DND-41 (cell line): ENCODE measurements around the gene NR5A2.

ENCODE experiments used
- EZH2 ChIP-seq: IDR thresholded peaks from 3 replicates; pipeline ENCODE4 v1.6.1; 2012; ENCODE audit warnings: borderline replicate concordance, low read depth, mild to moderate bottlenecking, moderate library complexity, low read length, inconsistent platforms; ENCODE audit not compliant: severe bottlenecking
- TF ChIP-seq, protein P1 (sequence below): IDR thresholded peaks from 2 replicates; pipeline ENCODE4 v1.5.1; 2012; ENCODE audit warnings: borderline replicate concordance, low read length, moderate library complexity, mild to moderate bottlenecking; ENCODE audit not compliant: poor library complexity, severe bottlenecking; ENCODE audit errors: extremely low read depth

DNA sequence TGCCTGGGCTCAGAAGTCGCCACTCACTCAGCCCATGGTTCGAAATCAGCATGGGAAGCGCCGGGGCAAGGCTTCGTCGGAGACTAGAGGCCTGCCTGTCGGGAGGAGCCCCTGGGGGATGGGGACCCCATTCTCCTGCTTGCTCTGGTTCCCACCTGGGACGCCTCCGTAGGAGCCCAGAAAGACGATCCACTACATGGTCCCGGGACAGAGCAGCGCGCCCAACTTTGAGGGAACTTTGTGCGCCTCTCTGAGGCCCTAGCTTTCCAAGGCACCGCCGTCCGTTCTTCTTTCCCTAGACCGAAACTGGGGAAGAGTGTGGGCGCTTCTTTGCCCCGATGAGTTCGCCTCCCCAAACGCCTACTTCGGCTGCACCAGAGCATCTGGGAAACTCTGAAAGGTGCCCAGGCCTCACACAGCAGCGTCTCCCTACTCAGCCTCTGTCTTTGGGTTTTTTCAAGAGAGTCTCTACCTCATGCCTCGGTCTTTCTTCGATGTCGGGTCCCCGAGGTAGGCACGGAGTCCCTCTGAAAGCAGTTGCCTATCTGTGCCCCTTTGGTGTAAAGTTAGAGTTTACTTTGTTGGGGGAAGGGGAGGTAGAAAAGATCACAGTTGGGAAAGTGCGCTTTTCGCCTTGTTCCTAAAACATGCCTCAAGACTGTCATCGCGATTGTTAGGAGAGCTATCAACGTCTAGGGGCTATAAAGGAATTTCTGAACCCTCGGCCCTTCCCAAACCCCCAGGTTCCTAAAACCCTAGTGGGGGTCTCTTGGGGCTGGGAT is 14.0 kb downstream of the NR5A2 start:
- TF ChIP-seq, protein P1, sequence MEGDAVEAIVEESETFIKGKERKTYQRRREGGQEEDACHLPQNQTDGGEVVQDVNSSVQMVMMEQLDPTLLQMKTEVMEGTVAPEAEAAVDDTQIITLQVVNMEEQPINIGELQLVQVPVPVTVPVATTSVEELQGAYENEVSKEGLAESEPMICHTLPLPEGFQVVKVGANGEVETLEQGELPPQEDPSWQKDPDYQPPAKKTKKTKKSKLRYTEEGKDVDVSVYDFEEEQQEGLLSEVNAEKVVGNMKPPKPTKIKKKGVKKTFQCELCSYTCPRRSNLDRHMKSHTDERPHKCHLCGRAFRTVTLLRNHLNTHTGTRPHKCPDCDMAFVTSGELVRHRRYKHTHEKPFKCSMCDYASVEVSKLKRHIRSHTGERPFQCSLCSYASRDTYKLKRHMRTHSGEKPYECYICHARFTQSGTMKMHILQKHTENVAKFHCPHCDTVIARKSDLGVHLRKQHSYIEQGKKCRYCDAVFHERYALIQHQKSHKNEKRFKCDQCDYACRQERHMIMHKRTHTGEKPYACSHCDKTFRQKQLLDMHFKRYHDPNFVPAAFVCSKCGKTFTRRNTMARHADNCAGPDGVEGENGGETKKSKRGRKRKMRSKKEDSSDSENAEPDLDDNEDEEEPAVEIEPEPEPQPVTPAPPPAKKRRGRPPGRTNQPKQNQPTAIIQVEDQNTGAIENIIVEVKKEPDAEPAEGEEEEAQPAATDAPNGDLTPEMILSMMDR = no peak
- no peak for TF ChIP-seq EZH2
